ENCODE results near the gene ZNF446. TPM values are rescaled to one million over a fixed set of nuclear protein-coding genes. Genes with fewer than 3 reads are reported as not detected.
A peak's percentile ranks its signal among the peaks of the same experiment; 100 is the strongest.

The ZNF446 gene
- total RNA-seq, 4 donors from 2014 or later = 12.8 to 25.6 (median 19.6) TPM

GRCh38 chr19:58455306-58455705, 20.8 kb upstream of the ZNF446 start:
- H3K27me3 ChIP-seq = no peaks in the 10 kb centered on the region
- H3K9me3 ChIP-seq = no peaks in the 10 kb centered on the region
- TF ChIP-seq POLR2A (IDR thresholded peaks at IDR 0.05) = no peak
- no peak for TF ChIP-seq CTCF (IDR thresholded peaks at IDR 0.05)

GRCh38 chr19:58456111-58456510, 20.0 kb upstream of the ZNF446 start:
- TF ChIP-seq POLR2A (IDR thresholded peaks at IDR 0.05) (no peak), CTCF (IDR thresholded peaks at IDR 0.05) (no peak)
- no peak for DNase-seq
- peaks cover 0 to 18% (median 0%) of the 10 kb centered on the region in 3 donors for H3K36me3 ChIP-seq
- no peak overlapping the region for H3K4me3 ChIP-seq
- H3K9me3 ChIP-seq = no peaks in the 10 kb centered on the region
- H3K4me1 ChIP-seq = peaks cover 0 to 1% (median 0%) of the 10 kb centered on the region in 4 donors
- H3K27ac ChIP-seq = no peak overlapping the region
- no peaks in the 10 kb centered on the region for H3K27me3 ChIP-seq

More at GRCh38 chr19:58455306-58455705, 20.8 kb upstream of the ZNF446 start:
- H3K27ac ChIP-seq = no peak overlapping the region
- H3K4me1 ChIP-seq = peaks cover 0 to 8% (median 0%) of the 10 kb centered on the region in 4 donors
- peaks cover 0 to 18% (median 0%) of the 10 kb centered on the region in 3 donors for H3K36me3 ChIP-seq
- no peak for DNase-seq
- no peak overlapping the region for H3K4me3 ChIP-seq

GRCh38 chr19:58460039-58460438, 16.1 kb upstream of the ZNF446 start:
- no peak for DNase-seq

DNA sequence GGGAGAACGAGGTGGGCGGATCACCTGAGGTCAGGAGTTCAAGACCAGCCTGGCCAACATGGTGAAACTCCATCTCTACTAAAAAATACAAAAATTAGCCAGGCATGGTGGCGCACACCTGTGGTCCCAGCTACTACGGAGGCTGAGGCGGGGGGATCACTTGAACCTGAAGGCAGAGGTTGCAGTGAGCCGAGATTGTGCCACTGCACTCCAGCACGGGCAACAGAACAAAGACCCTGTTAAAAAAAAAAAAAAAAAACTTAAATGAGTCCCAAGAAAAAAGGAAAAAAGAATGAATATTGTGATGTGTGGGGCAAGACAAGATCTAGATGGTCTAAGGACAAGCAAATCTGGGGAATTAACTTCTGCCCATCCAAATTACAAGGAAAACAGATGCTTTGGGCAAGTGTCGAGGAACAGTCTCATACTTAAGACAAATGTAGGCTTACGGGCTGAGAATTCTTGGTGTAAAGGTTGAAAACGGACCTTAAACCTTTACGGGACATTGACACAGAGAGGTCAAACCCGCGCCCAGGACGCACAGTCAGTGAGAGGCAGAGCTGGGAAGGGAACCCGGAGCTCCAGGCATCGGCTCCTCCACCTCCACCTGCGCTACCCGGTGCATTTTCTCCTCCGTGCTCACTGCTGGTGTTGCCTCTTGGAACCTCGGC, 9.9 kb upstream of the ZNF446 start:
- Histone ChIP-seq H3K4me3 (peak overlapping the region; percentile 69 to 93 (median 87)), H3K27me3 (no peaks in the 10 kb centered on the region), H3K4me1 (peaks cover 0 to 9% (median 6%) of the 10 kb centered on the region in 4 donors), H3K9me3 (no peaks in the 10 kb centered on the region), H3K27ac (peak overlapping the region in 2 of 4 donors; percentile 72 to 83), H3K36me3 (peaks cover 0 to 20% (median 0%) of the 10 kb centered on the region in 3 donors)
- TF ChIP-seq POLR2A (IDR thresholded peaks at IDR 0.05) (no peak), CTCF (IDR thresholded peaks at IDR 0.05) (no peak)
- DNase-seq = no peak

More at GRCh38 chr19:58460039-58460438, 16.1 kb upstream of the ZNF446 start:
- Histone ChIP-seq H3K4me1 (no peaks in the 10 kb centered on the region), H3K9me3 (no peaks in the 10 kb centered on the region), H3K36me3 (peaks cover 0 to 18% (median 0%) of the 10 kb centered on the region in 3 donors), H3K4me3 (no peak overlapping the region), H3K27ac (no peak overlapping the region), H3K27me3 (no peaks in the 10 kb centered on the region)
- TF ChIP-seq POLR2A (IDR thresholded peaks at IDR 0.05) (no peak), CTCF (IDR thresholded peaks at IDR 0.05) (no peak)

GRCh38 chr19:58466760-58467589, 9.2 kb upstream of the ZNF446 start, which contains the start of gene ZNF324:
ZNF324 (plus strand) TSS chr19:58467080; CDS start chr19:58469186, 2,106 bp downstream.
- Histone ChIP-seq H3K9me3 (no peaks in the 10 kb centered on the region), H3K36me3 (peaks cover 0 to 26% (median 0%) of the 10 kb centered on the region in 3 donors), H3K4me1 (peaks cover 0 to 9% (median 6%) of the 10 kb centered on the region in 4 donors), H3K27ac (peak within 1 kb of the TSS; percentile 53 to 83 (median 72)), H3K27me3 (no peaks in the 10 kb centered on the region), H3K4me3 (peak within 1 kb of the TSS; percentile 69 to 93 (median 87))
- peak; percentile 99 for DNase-seq
- TF ChIP-seq POLR2A (IDR thresholded peaks at IDR 0.05) = peak; percentile 34 to 51
- no peak for TF ChIP-seq CTCF (IDR thresholded peaks at IDR 0.05)

Measured in Peyer's patch (tissue), 4 donors.